ENCODE measurements around the gene THAP10.

DNA sequence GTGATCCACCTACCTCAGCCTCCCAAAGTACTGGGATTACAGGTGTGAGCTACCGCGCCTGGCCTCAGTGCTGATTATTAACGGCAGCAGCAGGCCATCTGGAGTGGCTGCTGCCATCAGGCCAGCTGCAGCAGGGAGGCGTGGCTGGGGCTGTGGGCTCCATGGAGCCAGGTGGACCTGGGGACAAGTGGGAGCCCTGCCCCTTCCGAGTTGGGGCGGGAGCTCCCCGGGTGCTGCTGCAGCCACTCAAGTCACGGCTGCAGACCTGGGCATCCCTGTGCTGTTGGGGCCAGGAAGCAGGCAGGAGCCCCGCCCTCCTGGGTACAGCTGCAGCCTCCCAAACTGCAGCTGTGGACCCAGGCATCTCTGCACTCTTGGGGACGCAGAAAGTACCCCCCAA, 24.3 kb upstream of the THAP10 start:
- TF ChIP-seq POLR2AphosphoS5 (IDR thresholded peaks at IDR 0.05; ENCODE audit: insufficient read depth in 1 of 2, low read depth in 1 of 2) (no peak), POLR2A (IDR thresholded peaks at IDR 0.05) (no peak)
- TF ChIP-seq, protein P1, sequence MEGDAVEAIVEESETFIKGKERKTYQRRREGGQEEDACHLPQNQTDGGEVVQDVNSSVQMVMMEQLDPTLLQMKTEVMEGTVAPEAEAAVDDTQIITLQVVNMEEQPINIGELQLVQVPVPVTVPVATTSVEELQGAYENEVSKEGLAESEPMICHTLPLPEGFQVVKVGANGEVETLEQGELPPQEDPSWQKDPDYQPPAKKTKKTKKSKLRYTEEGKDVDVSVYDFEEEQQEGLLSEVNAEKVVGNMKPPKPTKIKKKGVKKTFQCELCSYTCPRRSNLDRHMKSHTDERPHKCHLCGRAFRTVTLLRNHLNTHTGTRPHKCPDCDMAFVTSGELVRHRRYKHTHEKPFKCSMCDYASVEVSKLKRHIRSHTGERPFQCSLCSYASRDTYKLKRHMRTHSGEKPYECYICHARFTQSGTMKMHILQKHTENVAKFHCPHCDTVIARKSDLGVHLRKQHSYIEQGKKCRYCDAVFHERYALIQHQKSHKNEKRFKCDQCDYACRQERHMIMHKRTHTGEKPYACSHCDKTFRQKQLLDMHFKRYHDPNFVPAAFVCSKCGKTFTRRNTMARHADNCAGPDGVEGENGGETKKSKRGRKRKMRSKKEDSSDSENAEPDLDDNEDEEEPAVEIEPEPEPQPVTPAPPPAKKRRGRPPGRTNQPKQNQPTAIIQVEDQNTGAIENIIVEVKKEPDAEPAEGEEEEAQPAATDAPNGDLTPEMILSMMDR (IDR thresholded peaks at IDR 0.05) = no peak
